GM19468 (cell line): ENCODE measurements around the gene INHBB.

Experiments used
- ATAC-seq: cut with Tn5 transposase; IDR thresholded peaks from one replicate; pipeline ENCODE4 v1.9.1; 2021; ENCODE audit warnings: mild to moderate bottlenecking, moderate library complexity, moderate number of reproducible peaks; ENCODE audit not compliant: unreplicated experiment; ENCODE audit errors: extremely low read depth

Gene INHBB

DNA sequence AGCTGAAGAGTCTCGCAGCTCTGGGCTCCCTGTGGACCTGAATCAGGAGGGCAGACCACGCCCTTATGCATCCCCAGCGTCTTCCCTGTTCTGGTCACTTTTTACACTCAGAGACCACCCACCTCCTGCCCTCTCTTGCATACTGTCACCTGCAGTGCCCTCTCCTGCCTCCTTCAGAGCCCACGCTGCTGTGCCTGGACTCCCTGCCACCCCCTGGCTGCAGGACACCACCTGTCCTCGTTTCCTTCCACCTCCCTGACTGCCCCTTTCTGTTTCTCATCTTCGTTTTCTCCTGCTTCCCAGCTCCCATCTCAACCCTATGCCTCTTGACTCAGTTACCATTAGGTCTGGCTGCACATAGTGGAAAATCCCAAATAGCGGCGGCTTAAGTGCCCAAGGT lies 9.2 kb upstream of the INHBB start:
- ATAC-seq: no peak

- no peak for ATAC-seq
These were observed 7.9 kb upstream of the INHBB start for GRCh38 chr2:120338015-120338414.

GRCh38 chr2:120341977-120342376 lies 4.0 kb upstream of the INHBB start:
- ATAC-seq: no peak

GRCh38 chr2:120342446-120342845 lies 3.5 kb upstream of the INHBB start:
- no peak for ATAC-seq

- ATAC-seq: no peak
These were observed 2.9 kb upstream of the INHBB start for GRCh38 chr2:120343100-120343432.

GRCh38 chr2:120343433-120344105 lies 2.4 kb upstream of the INHBB start:
- no peak for ATAC-seq

GRCh38 chr2:120344214-120344975 lies 1.5 kb upstream of the INHBB start:
- ATAC-seq: no peak

- no peak for ATAC-seq
These were observed 857 bp upstream of the INHBB start for GRCh38 chr2:120344976-120345581.

DNA sequence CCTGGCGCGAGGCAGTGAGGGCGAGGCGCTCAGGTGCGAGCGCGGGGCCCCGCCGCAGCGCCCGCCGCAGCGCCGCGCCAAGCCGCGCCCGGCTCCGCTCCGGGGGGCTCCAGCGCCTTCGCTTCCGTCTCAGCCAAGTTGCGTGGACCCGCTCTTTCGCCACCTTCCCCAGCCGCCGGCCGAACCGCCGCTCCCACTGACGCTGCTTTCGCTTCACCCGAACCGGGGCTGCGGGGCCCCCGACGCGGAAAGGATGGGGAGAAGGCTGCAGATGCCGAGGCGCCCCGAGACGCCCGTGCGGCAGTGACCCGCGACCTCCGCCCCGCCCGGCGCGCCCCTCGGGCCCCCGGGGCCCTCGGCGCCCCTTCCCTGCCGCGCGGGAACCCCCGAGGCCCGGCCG lies 328 bp upstream of the INHBB start:
- no peak for ATAC-seq

DNA sequence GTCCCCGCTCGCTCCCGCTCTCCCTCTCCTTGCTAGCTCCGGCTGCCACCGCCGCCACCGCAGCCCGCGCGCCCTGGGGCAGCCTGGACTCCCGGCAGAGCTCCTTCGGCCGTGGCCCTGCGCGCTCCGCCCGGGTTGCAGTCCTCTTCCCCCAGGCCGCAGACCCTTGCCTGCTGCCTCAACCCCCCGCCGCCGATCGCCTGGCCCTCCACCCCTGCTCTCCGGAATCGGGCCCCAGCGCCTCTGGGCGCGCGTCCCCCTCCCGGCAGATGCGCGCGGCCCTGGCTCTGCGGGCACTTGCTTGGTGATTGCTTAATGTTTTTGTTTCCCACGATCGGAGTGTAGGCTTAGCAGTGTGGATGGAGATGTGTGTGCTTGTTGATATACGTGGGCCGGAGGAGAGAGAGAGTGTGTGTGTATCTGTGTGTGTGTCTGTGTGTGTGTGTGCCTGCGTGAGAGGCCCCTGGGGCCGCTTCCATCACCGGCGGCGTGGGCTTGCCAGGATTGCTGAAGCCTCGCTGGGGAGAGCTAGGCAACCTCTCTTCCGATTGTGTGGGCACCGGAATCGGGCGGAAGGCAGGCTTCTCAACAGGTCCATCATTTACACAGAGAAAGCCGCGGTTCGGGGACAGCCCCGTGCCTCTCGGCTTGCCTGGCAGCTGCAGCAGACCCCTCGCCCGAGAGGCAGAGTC lies 877 bp downstream of the INHBB start:
- ATAC-seq: no peak

DNA sequence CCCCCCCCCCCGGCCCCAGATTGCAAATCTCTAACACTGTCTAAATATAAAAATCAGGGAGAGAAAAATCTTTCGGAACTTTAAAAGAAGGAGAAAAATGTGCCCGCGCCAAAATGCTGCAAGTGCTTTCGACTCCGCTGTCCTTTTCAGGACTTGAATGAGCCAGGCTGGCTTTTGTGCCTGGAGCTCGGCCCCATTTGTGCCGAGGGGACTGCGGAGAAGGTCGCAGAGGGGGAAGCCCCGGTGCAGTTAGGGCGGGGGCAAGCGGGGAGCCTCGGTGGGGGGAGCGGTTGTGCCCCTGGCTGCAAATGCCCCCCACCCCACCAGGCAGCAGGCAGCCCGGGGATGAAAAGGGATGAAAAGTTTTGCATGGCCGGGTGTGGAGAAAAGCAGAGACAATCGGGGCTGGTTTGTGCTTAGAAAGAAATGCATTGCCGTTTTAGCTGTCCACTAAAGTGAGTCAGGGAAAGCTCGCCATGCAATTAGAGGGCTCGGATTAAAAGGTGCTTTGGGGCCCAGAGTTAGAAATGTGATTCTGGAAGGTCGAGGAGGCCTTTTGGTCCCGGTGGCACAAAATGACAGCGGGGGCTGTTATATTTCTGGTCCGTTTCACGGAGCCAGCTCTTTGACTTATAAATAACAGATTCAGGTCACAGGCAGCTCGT lies 1.6 kb downstream of the INHBB start:
- ATAC-seq: no peak

DNA sequence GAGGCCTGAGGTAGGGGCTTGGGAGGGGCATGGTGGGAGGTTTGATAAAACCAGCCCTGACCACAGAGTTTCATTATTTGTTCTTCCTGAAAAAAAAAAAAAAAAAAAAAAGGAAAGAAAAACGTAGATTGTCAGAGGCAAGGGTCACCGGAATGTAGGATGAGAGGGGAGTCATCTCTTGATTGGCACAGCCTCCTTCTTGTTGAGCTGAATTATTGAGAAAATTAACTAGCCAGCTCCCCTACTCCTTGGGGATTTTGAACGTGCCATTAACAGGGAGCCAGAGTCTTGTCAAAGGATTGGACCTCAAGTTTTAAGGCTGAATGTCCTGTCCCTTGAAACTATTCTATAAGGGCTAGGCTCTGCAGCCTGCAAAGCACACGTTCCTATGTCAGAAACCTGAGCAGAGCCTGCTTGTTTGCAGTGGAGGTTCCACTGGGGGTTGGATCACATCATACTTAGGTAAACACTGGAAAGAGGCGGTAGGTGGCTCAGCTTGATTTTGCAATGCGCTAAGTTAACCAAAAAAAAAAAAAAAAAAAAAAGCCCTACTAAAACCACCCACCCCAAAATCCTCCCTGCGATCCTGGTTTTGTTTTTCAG lies 2.3 kb downstream of the INHBB start:
- no peak for ATAC-seq

GRCh38 chr2:120348737-120349439 lies 3.0 kb downstream of the INHBB start:
- no peak for ATAC-seq

- ATAC-seq: no peak
These were observed 3.5 kb downstream of the INHBB start for GRCh38 chr2:120349440-120349921.

- no peak for ATAC-seq
These were observed 4.1 kb downstream of the INHBB start for GRCh38 chr2:120350080-120350479.

DNA sequence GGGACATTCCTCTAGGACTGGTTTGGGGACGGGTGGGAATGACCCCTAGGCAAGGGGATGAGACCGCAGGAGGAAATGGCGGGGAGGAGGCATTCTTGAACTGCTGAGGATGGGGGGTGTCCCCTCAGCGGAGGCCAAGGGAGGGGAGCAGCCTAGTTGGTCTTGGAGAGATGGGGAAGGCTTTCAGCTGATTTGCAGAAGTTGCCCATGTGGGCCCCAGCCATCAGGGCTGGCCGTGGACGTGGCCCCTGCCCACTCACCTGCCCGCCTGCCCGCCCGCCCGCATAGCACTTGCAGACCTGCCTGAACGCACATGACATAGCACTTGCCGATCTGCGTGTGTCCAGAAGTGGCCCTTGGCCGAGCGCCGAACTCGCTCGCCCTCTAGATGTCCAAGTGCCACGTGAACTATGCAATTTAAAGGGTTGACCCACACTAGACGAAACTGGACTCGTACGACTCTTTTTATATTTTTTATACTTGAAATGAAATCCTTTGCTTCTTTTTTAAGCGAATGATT lies 4.9 kb downstream of the INHBB start:
- no peak for ATAC-seq

DNA sequence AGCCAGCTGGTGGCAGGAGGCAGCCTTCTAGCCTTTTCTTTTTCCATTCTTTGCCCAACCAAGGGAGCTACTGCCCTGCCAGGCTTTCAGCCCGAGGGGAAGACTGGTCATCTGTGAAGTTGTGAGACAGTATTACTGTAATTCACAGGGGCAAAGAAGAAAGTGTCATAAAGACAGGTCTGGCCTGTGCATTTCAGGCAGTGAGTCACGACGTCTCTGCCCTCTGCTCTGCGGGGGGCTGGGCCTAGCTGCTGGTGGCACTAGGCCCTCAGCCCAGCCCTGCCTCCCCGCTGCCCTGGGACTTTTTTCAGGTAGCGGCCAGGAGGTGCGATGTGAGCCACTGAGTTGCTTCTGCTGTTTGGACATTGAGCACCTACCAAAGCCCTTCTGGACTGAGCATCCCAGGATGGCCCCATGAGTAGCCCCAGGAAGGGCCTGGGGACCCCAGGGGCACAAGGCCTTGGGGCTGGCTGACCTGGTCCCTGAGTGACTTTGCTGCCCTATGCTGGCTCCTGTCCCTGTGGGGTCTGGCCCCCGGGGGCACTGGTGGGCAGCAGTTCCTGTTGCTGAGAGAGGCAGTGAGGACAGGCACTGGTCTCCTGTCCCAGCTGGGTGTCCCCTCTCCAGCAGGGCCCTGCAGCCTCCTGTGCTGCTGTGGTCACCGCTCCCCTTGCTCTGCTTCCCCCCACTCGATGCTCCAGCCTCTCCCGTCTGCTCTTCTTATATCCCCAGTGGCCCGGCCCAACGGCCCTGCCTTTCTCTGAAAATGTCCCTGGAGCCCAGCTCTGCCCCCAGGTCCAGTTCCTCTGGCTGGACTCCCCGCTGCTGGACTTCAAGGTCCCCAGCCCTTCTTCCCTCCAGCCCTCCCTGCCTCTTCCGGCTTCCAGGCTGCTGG lies 7.0 kb downstream of the INHBB start:
- no peak for ATAC-seq

- ATAC-seq: no peak
These were observed 7.6 kb downstream of the INHBB start for GRCh38 chr2:120353591-120353898.
